Ishikawa (cell line): ENCODE measurements around the gene AKNA.

Experiments
- EGR1 ChIP-seq: IDR thresholded peaks from 2 replicates; pipeline ENCODE4 v1.6.1; 2012
- RAD21 ChIP-seq: IDR thresholded peaks from 2 replicates; pipeline ENCODE4 v1.6.1; 2012; ENCODE audit warnings: low read depth
- TAF1 ChIP-seq: IDR thresholded peaks from 2 replicates; pipeline ENCODE4 v1.6.1; 2012; ENCODE audit warnings: low read depth, mild to moderate bottlenecking
- TEAD4 ChIP-seq: IDR thresholded peaks from 2 replicates; pipeline ENCODE4 v1.6.1; 2012

DNA sequence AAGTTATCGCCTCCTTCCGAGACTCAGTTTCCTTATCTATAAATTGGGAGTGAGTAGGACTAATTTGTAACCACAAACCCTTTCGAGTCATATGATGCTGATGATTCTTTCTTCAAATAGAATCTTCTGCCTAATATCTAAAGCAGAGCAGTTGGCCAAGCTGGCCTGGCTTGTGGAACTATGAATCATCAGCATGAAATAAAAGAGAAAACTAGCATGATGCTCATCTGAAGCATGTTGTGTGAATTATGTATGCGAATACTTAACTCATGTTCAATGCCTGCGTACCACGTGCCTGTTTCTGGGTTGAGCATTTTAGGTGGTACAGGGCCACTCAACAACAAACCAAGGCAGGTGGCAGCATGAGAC lies 79.9 kb downstream of the AKNA start:
- no peak for TF ChIP-seq TAF1
- no peak for TF ChIP-seq EGR1
- TF ChIP-seq TEAD4, result no peak
- TF ChIP-seq RAD21, result no peak
